Astrocyte of the hippocampus (primary cell): ENCODE results near the gene CNTRL.
"Not testable (repeated sequence)": the region's sequence is repeated elsewhere in the genome, so short reads cannot be mapped to it uniquely, and the experiment has no call there.

Experiments
- DNase-seq: peaks from one replicate; pipeline ENCODE4 v3.0.0; 2011; ENCODE audit warnings: low read depth, low spot score

CNTRL gene

GRCh38 chr9:121179373-121179721 is 104.6 kb downstream of the CNTRL start:
- not testable (repeated sequence) for DNase-seq

- DNase-seq: no peak
Measured at GRCh38 chr9:121179930-121180681, 105.4 kb downstream of the CNTRL start.

- peak; percentile 42 for DNase-seq
Measured at GRCh38 chr9:121182101-121182836, 107.5 kb downstream of the CNTRL start.

GRCh38 chr9:121182989-121183388 is 108.2 kb downstream of the CNTRL start:
- DNase-seq: no peak

DNA sequence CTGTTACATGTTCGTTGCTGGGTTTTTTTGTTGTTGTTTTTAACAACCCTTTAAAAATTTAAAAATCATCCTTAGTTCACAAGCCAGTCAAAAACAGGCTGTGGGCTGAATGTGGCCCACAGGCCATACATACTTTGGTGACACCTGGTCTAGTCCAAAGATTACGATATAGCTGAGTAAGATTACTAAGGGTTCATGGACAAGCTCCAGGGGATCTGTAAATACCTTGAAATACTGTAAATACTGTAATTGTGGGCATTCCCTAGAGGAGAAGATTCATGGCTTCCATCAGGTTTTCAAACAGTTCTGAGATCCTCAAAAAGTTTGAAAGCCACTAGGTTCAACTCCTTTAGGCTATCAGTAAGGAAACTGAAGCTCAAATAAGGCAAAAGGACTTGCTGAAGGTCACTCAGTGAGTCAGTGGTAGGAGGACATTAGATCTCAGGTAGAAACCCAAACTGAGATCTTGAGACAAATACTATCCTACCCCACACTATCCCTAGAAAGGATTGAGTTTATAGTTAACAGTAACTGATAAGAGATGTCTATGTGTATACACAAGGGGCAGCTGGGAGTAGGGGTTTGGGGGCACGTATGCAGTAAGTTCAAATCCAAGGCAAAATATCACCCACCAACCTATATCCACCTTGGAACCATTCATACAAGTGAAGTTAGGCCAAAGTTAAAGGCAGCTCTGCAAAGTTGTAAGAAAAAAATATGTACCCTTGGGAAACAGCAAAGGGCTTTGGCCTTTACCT is 109.1 kb downstream of the CNTRL start:
- no peak for DNase-seq

DNA sequence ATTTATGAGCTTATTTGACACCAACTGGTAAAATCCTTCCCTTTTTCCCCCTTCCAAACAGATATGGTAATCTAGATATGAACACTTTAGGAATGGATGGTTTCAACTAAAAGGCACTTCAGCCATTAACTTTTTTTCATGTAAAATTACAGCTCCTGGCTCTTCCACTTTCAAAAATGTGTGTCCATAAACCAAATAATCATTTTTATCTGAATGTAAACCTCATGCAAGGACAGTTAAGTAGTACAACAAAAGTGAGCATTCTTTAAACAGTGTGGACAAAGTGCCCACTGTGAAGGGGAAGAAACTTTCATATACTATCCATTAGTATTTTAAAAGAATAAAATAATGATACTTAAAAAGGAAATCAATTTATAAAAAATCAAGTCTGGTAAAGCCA is 109.7 kb downstream of the CNTRL start:
- no peak for DNase-seq

GRCh38 chr9:121185178-121185745 is 110.5 kb downstream of the CNTRL start:
- DNase-seq: no peak

DNA sequence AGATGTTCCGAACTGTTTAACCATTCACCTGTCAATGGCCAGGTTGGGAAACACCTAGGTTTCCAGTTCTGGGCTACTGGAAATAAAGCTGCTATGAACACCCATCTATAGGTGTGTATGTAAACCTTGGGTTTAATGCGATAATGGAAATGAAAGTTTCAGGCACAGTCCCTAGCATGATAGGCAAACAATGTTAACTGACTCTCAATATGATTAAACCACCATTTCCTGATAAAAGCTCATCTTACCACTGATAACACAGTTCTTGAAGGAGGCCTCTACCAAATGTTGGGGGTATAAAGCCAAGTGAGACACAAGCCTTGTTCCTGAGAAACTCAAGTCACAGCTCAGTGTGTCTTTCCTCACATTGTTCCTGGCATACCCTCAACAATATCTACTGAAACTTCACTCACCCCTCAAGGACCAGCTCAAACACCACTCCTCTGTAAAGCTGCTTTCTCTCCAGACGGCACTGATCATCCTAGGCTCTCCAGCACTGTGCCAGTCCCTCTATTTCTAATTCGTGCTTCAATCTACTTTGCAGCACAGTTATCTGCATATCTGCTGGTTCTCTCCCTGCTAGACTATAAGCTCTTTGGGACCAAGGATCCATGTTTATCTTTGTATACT is 111.1 kb downstream of the CNTRL start:
- DNase-seq: no peak

GRCh38 chr9:121187636-121188305 is 113.0 kb downstream of the CNTRL start:
- DNase-seq: no peak

DNA sequence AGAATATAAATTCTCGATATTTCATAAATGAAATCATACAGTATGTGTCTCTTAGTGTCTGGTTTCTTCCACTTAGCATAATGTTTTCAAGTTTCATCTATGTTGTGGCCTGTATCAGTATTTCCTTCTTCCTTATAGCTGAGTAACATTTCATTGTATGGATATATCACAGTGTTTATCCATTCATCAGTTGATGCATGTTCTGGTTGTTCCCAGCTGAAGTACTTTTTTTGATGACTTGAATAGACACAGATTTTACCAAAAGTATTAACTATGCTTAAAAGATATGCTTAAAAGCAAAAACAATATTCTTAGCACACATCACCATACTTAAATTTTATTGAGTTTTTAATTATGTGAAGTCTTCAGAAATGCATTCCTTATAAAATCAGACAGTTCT is 114.3 kb downstream of the CNTRL start:
- DNase-seq: no peak

- no peak for DNase-seq
Measured at GRCh38 chr9:121189660-121190059, 114.9 kb downstream of the CNTRL start.

DNA sequence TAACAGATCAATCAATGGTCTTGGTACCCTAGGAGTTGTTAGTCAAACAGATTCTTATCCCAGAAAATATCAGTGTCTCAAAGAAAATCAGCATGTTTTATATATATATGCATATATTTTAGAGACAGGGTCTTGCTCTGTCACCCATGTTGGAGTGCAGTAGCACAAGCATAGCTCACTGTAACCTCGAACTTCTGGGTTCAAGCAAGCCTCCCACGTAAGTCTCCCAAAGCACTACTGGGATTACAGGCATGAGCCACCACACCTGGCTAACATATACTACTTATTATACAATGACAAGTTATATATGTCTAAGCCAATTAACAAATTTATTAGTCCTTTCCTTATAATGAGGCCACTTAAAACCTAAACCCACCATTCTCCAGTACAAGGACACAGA is 116.5 kb downstream of the CNTRL start:
- DNase-seq: no peak

DNA sequence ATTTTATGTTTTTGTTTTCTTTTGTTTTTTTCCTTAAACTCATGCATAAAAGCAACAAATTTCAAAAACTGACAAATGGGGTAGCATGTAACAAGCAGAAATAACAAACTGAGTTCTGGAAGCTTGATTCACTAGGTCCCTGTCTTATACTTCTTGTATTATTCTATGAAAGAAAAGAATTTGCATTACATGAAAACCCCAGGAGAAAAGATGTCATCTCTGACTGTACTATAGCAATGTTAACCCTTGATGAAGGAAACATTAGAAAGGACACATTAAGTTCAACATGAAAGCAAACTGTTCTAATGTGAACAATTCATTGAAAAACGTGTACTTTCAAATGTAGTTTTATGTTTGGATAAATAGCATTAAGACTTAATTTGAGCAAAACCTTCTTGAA is 117.8 kb downstream of the CNTRL start:
- DNase-seq: no peak

- DNase-seq: no peak
Measured at GRCh38 chr9:121192959-121193640, 118.3 kb downstream of the CNTRL start.

DNA sequence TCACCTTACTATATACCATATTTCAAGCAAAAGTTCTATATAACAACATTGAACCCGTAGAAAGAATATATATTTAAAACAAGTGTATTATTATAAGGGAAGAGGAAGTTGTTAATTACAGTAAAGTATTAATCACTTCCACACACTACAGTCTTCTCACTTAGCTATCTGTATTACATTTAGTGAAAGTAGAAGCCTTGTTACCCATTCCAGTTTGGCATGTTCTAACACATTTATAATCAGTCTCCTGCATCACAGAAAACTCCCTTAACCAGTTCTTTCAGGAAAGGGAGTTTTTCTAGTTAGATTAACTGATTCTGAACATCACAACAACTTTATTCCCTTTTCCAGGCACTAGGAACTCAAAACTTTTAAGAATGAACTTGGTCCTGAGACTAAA is 120.0 kb downstream of the CNTRL start:
- DNase-seq: no peak

DNA sequence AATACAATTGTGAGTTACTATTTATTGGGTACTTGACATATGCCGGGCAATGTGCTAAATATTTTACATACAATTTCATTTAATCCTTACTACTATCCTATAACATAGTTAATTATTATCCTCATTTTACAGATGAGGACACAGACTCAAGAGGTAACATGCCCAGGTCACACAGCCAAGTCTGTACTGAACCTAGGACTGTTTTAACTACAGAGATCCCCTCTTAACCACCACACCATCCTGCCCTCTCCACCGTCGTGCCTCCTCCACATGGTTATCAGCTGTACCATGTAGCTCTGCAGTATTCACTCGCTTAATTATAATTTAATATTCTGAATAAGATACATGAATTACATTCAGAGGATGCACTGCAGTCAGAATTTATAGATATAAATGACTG is 121.6 kb downstream of the CNTRL start:
- DNase-seq: no peak

- DNase-seq: no peak
Measured at GRCh38 chr9:121197132-121197531, 122.4 kb downstream of the CNTRL start.

DNA sequence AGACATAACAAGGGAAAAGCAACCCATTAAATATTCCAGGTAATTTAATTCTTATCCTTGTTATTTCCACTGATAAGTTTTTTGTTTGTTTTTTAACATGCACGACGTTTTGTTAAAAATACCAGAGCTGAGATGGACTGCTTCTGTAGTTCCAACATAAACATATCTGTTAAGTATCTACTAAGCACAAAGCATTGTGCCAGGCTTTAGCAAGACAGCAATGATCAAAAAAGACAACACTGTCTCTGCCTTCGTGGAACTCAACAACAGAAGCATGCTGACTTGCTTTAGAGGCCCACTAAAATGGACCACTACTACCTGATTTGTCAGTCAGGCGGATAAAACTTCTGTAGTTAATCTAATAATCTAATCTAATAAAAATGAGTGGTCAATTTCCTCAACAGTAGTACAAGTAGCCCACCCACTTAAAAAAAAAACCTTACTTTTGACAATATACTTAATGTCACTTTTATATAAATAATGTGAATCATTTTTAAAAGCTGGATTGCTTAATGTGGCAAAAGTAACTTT is 123.8 kb downstream of the CNTRL start:
- no peak for DNase-seq

- DNase-seq: no peak
Measured at GRCh38 chr9:121199921-121200320, 125.2 kb downstream of the CNTRL start.

DNA sequence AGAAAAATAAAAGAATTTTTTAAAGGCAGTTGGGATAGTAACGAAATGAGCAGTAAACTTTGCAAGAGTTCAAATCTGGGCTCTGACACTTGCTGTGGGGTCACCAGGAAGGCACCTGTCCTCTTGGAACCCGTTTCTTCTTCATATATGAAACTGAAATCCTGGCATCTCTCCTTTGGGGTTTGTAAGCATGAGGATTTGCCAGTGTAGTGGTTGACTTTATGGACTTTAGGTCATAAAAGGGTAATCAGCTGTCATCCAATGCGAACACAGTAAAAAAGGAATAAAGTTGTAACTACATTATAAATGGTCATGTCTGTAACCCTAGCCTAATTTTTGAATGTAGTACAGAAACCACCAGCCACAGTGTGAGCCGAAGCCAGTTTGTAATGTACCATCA is 125.6 kb downstream of the CNTRL start:
- no peak for DNase-seq
